HCEC 1CT (cell line): ENCODE measurements around the gene NUTM2D.
A peak's percentile ranks its signal among the peaks of the same experiment; 100 is the strongest.
"Not testable (repeated sequence)": the region's sequence is repeated elsewhere in the genome, so short reads cannot be mapped to it uniquely, and the experiment has no call there.

Source experiments
- DNase-seq: peaks from one replicate; pipeline ENCODE4 v3.0.0-alpha.2; 2017

The NUTM2D gene

GRCh38 chr10:87383149-87383857 is 25.8 kb downstream of the NUTM2D start:
- DNase-seq = peak; percentile 54

DNA sequence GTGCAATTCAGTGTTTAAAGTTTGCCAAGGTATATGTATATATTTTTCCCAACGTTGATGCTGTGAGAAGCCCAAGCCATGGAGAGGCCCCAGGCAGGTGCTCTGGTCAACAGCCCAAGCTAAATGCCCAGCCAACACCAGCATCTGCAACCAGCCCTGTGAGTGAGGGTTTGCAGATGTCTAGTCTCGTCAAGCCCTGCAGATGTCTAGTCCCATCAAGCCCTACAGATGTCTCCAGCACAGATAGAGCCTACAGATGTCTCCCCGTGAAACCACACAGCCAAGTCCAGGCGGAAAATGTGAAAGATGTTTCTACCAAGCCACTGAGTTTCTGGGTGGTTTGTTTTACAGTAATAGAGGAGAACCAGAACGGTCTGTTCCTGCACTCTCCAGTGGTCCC is 26.7 kb downstream of the NUTM2D start:
- not testable (repeated sequence) for DNase-seq

GRCh38 chr10:87385762-87386360 is 28.3 kb downstream of the NUTM2D start:
- DNase-seq = not testable (repeated sequence)

- not testable (repeated sequence) for DNase-seq
Measured at GRCh38 chr10:87391360-87391759, 33.8 kb downstream of the NUTM2D start.

GRCh38 chr10:87396206-87396605 is 38.7 kb downstream of the NUTM2D start:
- not testable (repeated sequence) for DNase-seq

- not testable (repeated sequence) for DNase-seq
Measured at GRCh38 chr10:87398436-87398835, 40.9 kb downstream of the NUTM2D start.

GRCh38 chr10:87407516-87408467 is 50.2 kb downstream of the NUTM2D start:
- not testable (repeated sequence) for DNase-seq

DNA sequence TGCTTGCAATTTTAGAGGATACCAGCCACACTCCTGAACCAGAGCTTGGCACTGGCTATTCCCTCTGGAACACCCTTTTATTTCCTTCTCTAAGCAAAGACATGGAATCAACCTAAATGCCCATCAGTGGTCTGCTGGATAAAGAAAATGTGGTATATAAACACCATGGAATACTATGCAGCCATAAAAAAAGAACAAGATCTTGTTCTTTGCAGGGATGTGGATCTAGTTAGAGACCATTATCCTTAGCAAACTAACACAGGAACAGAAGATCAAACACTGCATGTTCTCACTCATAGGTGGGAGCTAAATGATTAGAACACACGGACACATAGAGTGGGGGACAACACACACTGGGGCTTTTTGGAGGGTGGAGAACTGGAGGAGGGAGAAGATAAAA is 56.4 kb downstream of the NUTM2D start:
- not testable (repeated sequence) for DNase-seq
